ENCODE measurements around the gene SGK1. TPM values are rescaled to one million over a fixed set of nuclear protein-coding genes. Genes with fewer than 3 reads are reported as not detected.

Gene SGK1
- polyA plus RNA-seq, 1 donor from 2014 or later: 10.3 TPM

GRCh38 chr6:134293659-134294161 lies 24.2 kb downstream of the SGK1 start:
- H3K4me2 ChIP-seq (ENCODE audit: low read length): no peak overlapping the region
- no peak overlapping the region for H3K4me3 ChIP-seq (ENCODE audit: low read length)
- H4K20me1 ChIP-seq (ENCODE audit: insufficient read depth): no peaks in the 10 kb centered on the region
- no peak overlapping the region for H3K9ac ChIP-seq (ENCODE audit: low read length)
- no peaks in the 10 kb centered on the region for H3F3A ChIP-seq (ENCODE audit: insufficient read depth, low read length, poor library complexity, severe bottlenecking)
- no peak overlapping the region for H2AFZ ChIP-seq (ENCODE audit: low read depth, low read length)
- no peaks in the 10 kb centered on the region for H3K9me2 ChIP-seq (ENCODE audit: insufficient read depth, low read length)
- H3K9me3 ChIP-seq (ENCODE audit: low read length): no peaks in the 10 kb centered on the region
- H3K36me3 ChIP-seq (ENCODE audit: insufficient read depth, low read length): no peaks in the 10 kb centered on the region
- H3K27me3 ChIP-seq (ENCODE audit: insufficient read depth, low read depth, low read length): no peaks in the 10 kb centered on the region
- H3K79me2 ChIP-seq (replicated peaks; ENCODE audit: insufficient read depth, low read length): no peaks in the 10 kb centered on the region
- H3K27ac ChIP-seq (ENCODE audit: low read length): no peak overlapping the region
- TF ChIP-seq SMC3 (conservative IDR thresholded peaks at IDR 0.05; ENCODE audit: poor library complexity): no peak
- TF ChIP-seq RAD21 (conservative IDR thresholded peaks at IDR 0.05): no peak
- no peak for TF ChIP-seq EP300 (conservative IDR thresholded peaks at IDR 0.05; ENCODE audit: poor library complexity, severe bottlenecking)
- no peak for TF ChIP-seq POLR2AphosphoS5 (IDR thresholded peaks at IDR 0.05)
- TF ChIP-seq, protein P1, sequence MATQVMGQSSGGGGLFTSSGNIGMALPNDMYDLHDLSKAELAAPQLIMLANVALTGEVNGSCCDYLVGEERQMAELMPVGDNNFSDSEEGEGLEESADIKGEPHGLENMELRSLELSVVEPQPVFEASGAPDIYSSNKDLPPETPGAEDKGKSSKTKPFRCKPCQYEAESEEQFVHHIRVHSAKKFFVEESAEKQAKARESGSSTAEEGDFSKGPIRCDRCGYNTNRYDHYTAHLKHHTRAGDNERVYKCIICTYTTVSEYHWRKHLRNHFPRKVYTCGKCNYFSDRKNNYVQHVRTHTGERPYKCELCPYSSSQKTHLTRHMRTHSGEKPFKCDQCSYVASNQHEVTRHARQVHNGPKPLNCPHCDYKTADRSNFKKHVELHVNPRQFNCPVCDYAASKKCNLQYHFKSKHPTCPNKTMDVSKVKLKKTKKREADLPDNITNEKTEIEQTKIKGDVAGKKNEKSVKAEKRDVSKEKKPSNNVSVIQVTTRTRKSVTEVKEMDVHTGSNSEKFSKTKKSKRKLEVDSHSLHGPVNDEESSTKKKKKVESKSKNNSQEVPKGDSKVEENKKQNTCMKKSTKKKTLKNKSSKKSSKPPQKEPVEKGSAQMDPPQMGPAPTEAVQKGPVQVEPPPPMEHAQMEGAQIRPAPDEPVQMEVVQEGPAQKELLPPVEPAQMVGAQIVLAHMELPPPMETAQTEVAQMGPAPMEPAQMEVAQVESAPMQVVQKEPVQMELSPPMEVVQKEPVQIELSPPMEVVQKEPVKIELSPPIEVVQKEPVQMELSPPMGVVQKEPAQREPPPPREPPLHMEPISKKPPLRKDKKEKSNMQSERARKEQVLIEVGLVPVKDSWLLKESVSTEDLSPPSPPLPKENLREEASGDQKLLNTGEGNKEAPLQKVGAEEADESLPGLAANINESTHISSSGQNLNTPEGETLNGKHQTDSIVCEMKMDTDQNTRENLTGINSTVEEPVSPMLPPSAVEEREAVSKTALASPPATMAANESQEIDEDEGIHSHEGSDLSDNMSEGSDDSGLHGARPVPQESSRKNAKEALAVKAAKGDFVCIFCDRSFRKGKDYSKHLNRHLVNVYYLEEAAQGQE (IDR thresholded peaks at IDR 0.05; ENCODE audit: borderline replicate concordance): no peak

GRCh38 chr6:134291156-134291555 lies 26.8 kb downstream of the SGK1 start:
- Histone ChIP-seq H3K36me3 (ENCODE audit: insufficient read depth, low read length) (no peaks in the 10 kb centered on the region), H3K27ac (ENCODE audit: low read length) (no peak overlapping the region), H3K9me2 (ENCODE audit: insufficient read depth, low read length) (no peaks in the 10 kb centered on the region), H3K9me3 (ENCODE audit: low read length) (no peaks in the 10 kb centered on the region), H3K79me2 (replicated peaks; ENCODE audit: insufficient read depth, low read length) (no peaks in the 10 kb centered on the region), H4K20me1 (ENCODE audit: insufficient read depth) (no peaks in the 10 kb centered on the region), H3K9ac (ENCODE audit: low read length) (no peak overlapping the region), H3F3A (ENCODE audit: insufficient read depth, low read length, poor library complexity, severe bottlenecking) (no peaks in the 10 kb centered on the region), H3K4me3 (ENCODE audit: low read length) (no peak overlapping the region), H2AFZ (ENCODE audit: low read depth, low read length) (no peak overlapping the region), H3K4me2 (ENCODE audit: low read length) (no peak overlapping the region), H3K27me3 (ENCODE audit: insufficient read depth, low read depth, low read length) (no peaks in the 10 kb centered on the region)
- TF ChIP-seq, protein P1 (IDR thresholded peaks at IDR 0.05; ENCODE audit: borderline replicate concordance): no peak
- TF ChIP-seq SMC3 (conservative IDR thresholded peaks at IDR 0.05; ENCODE audit: poor library complexity): no peak
- no peak for TF ChIP-seq EZH2 (IDR thresholded peaks at IDR 0.05; ENCODE audit: borderline replicate concordance, insufficient read depth, low read length, poor library complexity, severe bottlenecking)
- no peak for TF ChIP-seq TAF1 (IDR thresholded peaks at IDR 0.05; ENCODE audit: low read depth)
- TF ChIP-seq CTCF (IDR thresholded peaks at IDR 0.05; ENCODE audit: poor library complexity, severe bottlenecking): no peak
- no peak for TF ChIP-seq RAD21 (conservative IDR thresholded peaks at IDR 0.05)
- TF ChIP-seq EP300 (conservative IDR thresholded peaks at IDR 0.05; ENCODE audit: poor library complexity, severe bottlenecking): no peak
- TF ChIP-seq MXI1 (conservative IDR thresholded peaks at IDR 0.05; ENCODE audit: poor library complexity, severe bottlenecking): no peak
